ENCODE measurements around the gene DHX30.
"Not testable (repeated sequence)": the region's sequence is repeated elsewhere in the genome, so short reads cannot be mapped to it uniquely, and the experiment has no call there.

Gene DHX30

GRCh38 chr3:47874438-47874837 lies 71.5 kb downstream of the DHX30 start:
- no peak overlapping the region for H3K4me3 ChIP-seq (ENCODE audit: low read depth, low read length)

- H3K4me3 ChIP-seq (ENCODE audit: low read depth, low read length): no peak overlapping the region
These were observed 72.0 kb downstream of the DHX30 start for GRCh38 chr3:47874913-47875312.

GRCh38 chr3:47877290-47877689 lies 74.4 kb downstream of the DHX30 start:
- H3K4me3 ChIP-seq (ENCODE audit: low read depth, low read length): no peak overlapping the region

GRCh38 chr3:47877719-47878118 lies 74.8 kb downstream of the DHX30 start:
- H3K4me3 ChIP-seq (ENCODE audit: low read depth, low read length): no peak overlapping the region

GRCh38 chr3:47882338-47882737 lies 79.4 kb downstream of the DHX30 start:
- H3K4me3 ChIP-seq (ENCODE audit: low read depth, low read length): no peak overlapping the region

- no peak overlapping the region for H3K4me3 ChIP-seq (ENCODE audit: low read depth, low read length)
These were observed 81.7 kb downstream of the DHX30 start for GRCh38 chr3:47884603-47885002.

- H3K4me3 ChIP-seq (ENCODE audit: low read depth, low read length): no peak overlapping the region
These were observed 82.2 kb downstream of the DHX30 start for GRCh38 chr3:47885168-47885567.

GRCh38 chr3:47887991-47888390 lies 85.1 kb downstream of the DHX30 start:
- not testable (repeated sequence) for H3K4me3 ChIP-seq (ENCODE audit: low read depth, low read length)

- H3K4me3 ChIP-seq (ENCODE audit: low read depth, low read length): no peak overlapping the region
These were observed 86.2 kb downstream of the DHX30 start for GRCh38 chr3:47888986-47889757.

- H3K4me3 ChIP-seq (ENCODE audit: low read depth, low read length): no peak overlapping the region
These were observed 87.3 kb downstream of the DHX30 start for GRCh38 chr3:47890126-47890827.

GRCh38 chr3:47890828-47891612 lies 88.1 kb downstream of the DHX30 start:
- H3K4me3 ChIP-seq (ENCODE audit: low read depth, low read length): no peak overlapping the region

GRCh38 chr3:47891613-47892005 lies 88.7 kb downstream of the DHX30 start:
- no peak overlapping the region for H3K4me3 ChIP-seq (ENCODE audit: low read depth, low read length)

GRCh38 chr3:47892286-47893040 lies 89.5 kb downstream of the DHX30 start:
- no peak overlapping the region for H3K4me3 ChIP-seq (ENCODE audit: low read depth, low read length)

- no peak overlapping the region for H3K4me3 ChIP-seq (ENCODE audit: low read depth, low read length)
These were observed 92.3 kb downstream of the DHX30 start for GRCh38 chr3:47895241-47895640.

GRCh38 chr3:47896736-47897135 lies 93.8 kb downstream of the DHX30 start:
- H3K4me3 ChIP-seq (ENCODE audit: low read depth, low read length): no peak overlapping the region

- H3K4me3 ChIP-seq (ENCODE audit: low read depth, low read length): no peak overlapping the region
These were observed 95.0 kb downstream of the DHX30 start for GRCh38 chr3:47897954-47898353.

- H3K4me3 ChIP-seq (ENCODE audit: low read depth, low read length): no peak overlapping the region
These were observed 96.7 kb downstream of the DHX30 start for GRCh38 chr3:47899495-47900108.

All from iPS-11a (cell line).